Tibial artery (tissue), 4 donors: ENCODE data around the gene PRDM16.

Experiments
- DNase-seq, 2 donors: peaks; one replicate each; pipeline ENCODE4 v3.0.0-alpha.2; 2019
- H3K27ac ChIP-seq, 2 donors: fragments of 200-600 bp; sonication (generic) in 1 of 2; 1 replicate in 1 of 2; 2 replicates in 1 of 2; pipeline ENCODE4 v1.5.1; 2018 to 2019; ENCODE audit warnings: mild to moderate bottlenecking in 1 of 2
- H3K27me3 ChIP-seq, 2 donors: fragments of 200-600 bp; sonication (generic) in 1 of 2; one replicate each; pipeline versions ENCODE4 v1.5.1 to v1.6.0; 2016 to 2019
- H3K36me3 ChIP-seq, 3 donors: fragments of 200-600 bp; sonication (generic) in 2 of 3; one replicate each; pipeline ENCODE4 v1.5.1; 2016 to 2019; ENCODE audit warnings: mild to moderate bottlenecking in 2 of 3
- H3K4me1 ChIP-seq, 4 donors: fragments of 200-600 bp; sonication (generic) in 2 of 4; 1 replicate in 3 of 4; 2 replicates in 1 of 4; pipeline ENCODE4 v1.5.1; 2016 to 2019
- H3K4me3 ChIP-seq, 2 donors: fragments of 200-600 bp; sonication (generic) in 1 of 2; 1 replicate in 1 of 2; 2 replicates in 1 of 2; pipeline ENCODE4 v1.5.1; 2018 to 2019; ENCODE audit warnings: mild to moderate bottlenecking in 2 of 2
- H3K9me3 ChIP-seq, 3 donors: fragments of 200-600 bp; sonication (generic) in 1 of 3; one replicate each; pipeline ENCODE4 v1.5.1; 2016 to 2019
- intact Hi-C: fragments of 100-400 bp; cut with DNase I; formaldehyde crosslinking; loops from one replicate; pipeline ENCODE4 v1.15.0; 2023; ENCODE audit warnings: low total_unique reads
- TF ChIP-seq, protein P1 (sequence below), 2 experiments: fragments of 200-600 bp in 1 of 2; fragments of 450-650 bp in 1 of 2; IDR thresholded peaks; one replicate each; pipeline ENCODE4 v1.5.1; 2017 to 2019; ENCODE audit warnings: antibody characterized with exemption in 2 of 2, mild to moderate bottlenecking in 1 of 2, moderate library complexity in 1 of 2

Gene PRDM16

DNA sequence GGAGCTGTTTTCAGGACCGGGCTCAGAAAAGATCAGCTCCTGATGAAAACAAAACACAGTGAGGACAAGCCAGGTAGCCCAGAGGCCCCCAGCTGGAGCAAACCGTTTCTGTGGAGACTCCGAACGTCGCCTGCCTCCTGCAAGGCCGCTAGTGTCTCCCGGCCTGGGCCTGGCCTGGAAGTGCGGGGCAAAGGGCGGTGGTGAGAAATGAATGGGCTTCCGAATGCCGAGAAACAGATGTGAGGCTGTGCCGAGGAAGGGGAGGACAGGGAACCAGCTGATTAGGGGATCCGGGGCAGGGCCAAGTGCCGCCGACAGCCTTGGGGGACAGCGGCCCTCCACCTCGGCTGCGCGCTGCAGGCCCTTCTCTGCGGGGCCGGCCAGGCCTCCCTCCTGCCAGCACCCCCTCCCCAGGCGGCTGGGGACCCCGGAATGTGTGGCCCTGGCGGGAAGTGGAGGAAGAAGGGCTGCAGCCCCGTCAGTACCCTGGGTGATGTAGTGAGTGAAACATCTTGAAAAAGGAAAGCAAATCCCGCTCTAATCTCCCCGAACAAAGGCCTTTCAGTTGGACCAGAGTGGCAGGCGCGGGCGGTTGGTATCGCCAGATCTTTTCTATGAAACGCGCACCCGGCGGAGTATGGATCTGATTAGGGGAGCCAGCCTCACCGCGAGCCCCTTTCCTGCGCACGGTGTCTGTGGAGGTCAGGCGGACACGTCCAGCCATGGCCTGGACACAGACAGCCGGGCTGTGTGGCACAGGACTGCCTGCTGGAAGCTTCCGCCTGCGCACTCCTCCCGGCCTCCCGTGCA, 52.6 kb downstream of the PRDM16 start:
- no peaks in the 10 kb centered on the region for H3K27me3 ChIP-seq
- no peak overlapping the region for H3K4me3 ChIP-seq
- no peaks in the 10 kb centered on the region for H3K9me3 ChIP-seq
- peaks cover 6 to 100% (median 92%) of the 10 kb centered on the region in 4 donors for H3K4me1 ChIP-seq
- TF ChIP-seq, protein P1, sequence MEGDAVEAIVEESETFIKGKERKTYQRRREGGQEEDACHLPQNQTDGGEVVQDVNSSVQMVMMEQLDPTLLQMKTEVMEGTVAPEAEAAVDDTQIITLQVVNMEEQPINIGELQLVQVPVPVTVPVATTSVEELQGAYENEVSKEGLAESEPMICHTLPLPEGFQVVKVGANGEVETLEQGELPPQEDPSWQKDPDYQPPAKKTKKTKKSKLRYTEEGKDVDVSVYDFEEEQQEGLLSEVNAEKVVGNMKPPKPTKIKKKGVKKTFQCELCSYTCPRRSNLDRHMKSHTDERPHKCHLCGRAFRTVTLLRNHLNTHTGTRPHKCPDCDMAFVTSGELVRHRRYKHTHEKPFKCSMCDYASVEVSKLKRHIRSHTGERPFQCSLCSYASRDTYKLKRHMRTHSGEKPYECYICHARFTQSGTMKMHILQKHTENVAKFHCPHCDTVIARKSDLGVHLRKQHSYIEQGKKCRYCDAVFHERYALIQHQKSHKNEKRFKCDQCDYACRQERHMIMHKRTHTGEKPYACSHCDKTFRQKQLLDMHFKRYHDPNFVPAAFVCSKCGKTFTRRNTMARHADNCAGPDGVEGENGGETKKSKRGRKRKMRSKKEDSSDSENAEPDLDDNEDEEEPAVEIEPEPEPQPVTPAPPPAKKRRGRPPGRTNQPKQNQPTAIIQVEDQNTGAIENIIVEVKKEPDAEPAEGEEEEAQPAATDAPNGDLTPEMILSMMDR (IDR thresholded peaks at IDR 0.05) = no peak
- intact Hi-C loops = loop anchor here (5.0 kb wide), 1 partner anchor 49 kb away; no protein-coding TSS in a partner anchor
- no peak for DNase-seq
- H3K27ac ChIP-seq = peak overlapping the region; percentile 90
- H3K36me3 ChIP-seq = no peaks in the 10 kb centered on the region

DNA sequence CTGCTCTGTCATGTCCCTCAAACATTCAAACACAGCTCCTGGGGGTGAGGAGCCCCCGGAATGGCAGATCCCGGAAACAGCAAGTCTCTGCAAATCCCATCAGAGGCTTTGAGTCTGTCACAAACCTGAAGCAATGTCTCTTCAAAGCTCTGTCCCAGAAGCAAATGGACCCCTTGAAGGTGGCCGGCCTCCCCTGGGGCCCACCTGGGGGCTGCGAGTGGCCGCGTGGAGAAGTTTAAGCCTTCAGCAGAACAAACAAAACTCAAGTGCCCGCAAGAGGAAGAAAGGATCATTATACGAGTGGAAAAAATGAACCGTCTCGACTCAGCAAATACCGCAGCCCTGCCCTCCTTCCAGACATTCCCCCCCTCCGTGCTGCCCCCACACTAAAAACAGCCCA, 53.3 kb downstream of the PRDM16 start:
- Histone ChIP-seq H3K4me3 (no peak overlapping the region), H3K4me1 (peaks cover 6 to 100% (median 90%) of the 10 kb centered on the region in 4 donors), H3K27me3 (no peaks in the 10 kb centered on the region), H3K9me3 (no peaks in the 10 kb centered on the region), H3K27ac (peak overlapping the region; percentile 90), H3K36me3 (no peaks in the 10 kb centered on the region)
- no peak for DNase-seq
- TF ChIP-seq, protein P1 (IDR thresholded peaks at IDR 0.05) = no peak
- intact Hi-C loops = loop anchor here (5.0 kb wide), 1 partner anchor 50 kb away; no protein-coding TSS in a partner anchor

DNA sequence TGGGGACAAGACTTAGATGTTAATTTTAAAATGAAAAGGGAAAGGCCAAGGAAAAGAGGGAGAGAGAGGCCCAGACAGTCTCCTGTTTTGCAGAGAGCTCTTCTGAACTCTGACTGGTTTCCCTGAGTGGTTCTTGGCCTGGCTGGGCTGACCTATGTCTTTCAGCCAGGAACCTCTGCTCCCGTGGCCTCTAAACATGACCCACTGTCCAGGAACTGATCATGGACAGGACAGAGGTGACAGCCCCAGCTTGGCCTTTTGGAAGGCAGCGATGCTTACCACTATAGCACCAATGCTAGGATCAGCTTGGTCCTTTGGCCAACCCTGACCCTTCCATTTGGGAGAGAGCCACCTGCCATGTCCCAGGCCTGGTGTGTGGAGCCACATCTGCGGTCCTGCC, 55.2 kb downstream of the PRDM16 start:
- H3K27me3 ChIP-seq = no peaks in the 10 kb centered on the region
- peaks cover 6 to 100% (median 92%) of the 10 kb centered on the region in 4 donors for H3K4me1 ChIP-seq
- no peaks in the 10 kb centered on the region for H3K36me3 ChIP-seq
- no peaks in the 10 kb centered on the region for H3K9me3 ChIP-seq
- intact Hi-C loops = loop anchor here (5.0 kb wide), 1 partner anchor 52 kb away; no protein-coding TSS in a partner anchor
- TF ChIP-seq, protein P1 (IDR thresholded peaks at IDR 0.05) = no peak
- no peak overlapping the region for H3K4me3 ChIP-seq
- H3K27ac ChIP-seq = peak overlapping the region; percentile 90
- no peak for DNase-seq

DNA sequence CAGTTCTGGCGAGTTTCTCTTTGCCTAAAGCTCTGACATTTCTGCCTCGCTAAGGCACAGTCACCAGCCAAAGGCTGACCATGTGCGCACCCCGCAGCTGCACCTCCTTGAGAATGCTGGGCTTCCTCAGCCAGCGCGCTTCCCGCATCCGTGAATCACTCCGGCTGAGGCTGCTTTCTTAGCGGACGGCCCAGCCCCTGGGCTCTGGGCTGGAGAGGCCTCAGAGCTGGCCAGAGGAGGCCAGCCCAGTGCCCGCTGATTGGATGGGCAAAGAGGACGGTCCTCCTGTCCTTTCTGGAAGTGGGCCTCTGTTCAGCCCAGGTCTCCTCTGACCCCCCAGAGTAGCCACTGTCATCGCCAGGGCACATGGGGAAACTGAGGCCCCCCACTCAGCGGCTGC, 56.1 kb downstream of the PRDM16 start:
- peaks cover 6 to 100% (median 92%) of the 10 kb centered on the region in 4 donors for H3K4me1 ChIP-seq
- no peaks in the 10 kb centered on the region for H3K36me3 ChIP-seq
- TF ChIP-seq, protein P1 (IDR thresholded peaks at IDR 0.05) = no peak
- H3K27ac ChIP-seq = peak overlapping the region; percentile 90
- no peaks in the 10 kb centered on the region for H3K27me3 ChIP-seq
- no peak overlapping the region for H3K4me3 ChIP-seq
- intact Hi-C loops = loop anchor here (5.0 kb wide), 1 partner anchor 47 kb away; no protein-coding TSS in a partner anchor
- DNase-seq = peak; percentile 32 to 84
- no peaks in the 10 kb centered on the region for H3K9me3 ChIP-seq

DNA sequence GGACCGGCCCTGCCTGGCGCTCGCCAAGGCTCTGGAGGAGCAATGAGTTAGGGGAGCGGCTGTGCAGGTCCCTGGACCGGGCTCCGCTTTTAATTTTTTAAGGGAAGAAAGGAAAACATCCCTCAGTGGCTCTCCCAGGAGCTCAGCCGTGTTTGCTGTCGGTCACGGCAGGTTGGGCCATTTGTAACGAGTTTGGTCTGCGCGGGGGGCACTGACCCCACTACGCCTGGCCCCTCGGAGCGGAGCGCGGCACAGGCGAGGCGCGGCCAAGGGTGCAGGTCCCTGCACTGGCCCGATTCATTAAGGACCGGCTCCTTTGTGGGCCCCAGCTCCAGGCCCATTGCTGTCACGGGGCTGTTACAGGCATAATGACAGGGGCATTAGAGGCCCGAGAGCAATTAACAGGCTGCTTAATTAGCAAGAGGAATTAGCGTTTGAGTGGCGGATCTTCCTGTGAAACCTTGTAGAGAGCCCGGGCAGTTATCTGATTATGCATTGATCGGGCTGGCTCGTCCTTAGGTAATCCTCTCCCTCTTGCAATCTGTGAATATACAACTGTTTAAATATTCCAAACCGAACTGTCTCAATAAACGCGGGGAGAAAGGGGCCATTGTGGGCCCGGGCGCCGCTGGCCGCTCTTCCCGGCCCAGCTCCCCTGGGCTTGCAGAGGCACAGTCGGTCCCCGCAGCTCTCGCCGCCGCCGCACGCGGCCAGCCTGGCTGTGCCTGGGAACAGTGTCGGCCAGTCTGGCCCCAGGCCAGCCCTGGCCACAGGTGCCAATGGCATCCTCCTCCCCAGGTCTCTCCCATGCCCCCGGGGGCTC, 56.8 kb downstream of the PRDM16 start:
- intact Hi-C loops = loop anchor here (5.0 kb wide), 1 partner anchor 47 kb away; no protein-coding TSS in a partner anchor
- no peak for DNase-seq
- peaks cover 6 to 100% (median 90%) of the 10 kb centered on the region in 4 donors for H3K4me1 ChIP-seq
- H3K9me3 ChIP-seq = no peaks in the 10 kb centered on the region
- peak overlapping the region; percentile 90 for H3K27ac ChIP-seq
- TF ChIP-seq, protein P1 (IDR thresholded peaks at IDR 0.05) = no peak
- no peaks in the 10 kb centered on the region for H3K36me3 ChIP-seq
- H3K27me3 ChIP-seq = no peaks in the 10 kb centered on the region
- no peak overlapping the region for H3K4me3 ChIP-seq
